SK-N-SH (cell line): ENCODE results near the gene TTC22. TPM values are rescaled to one million over a fixed set of nuclear protein-coding genes. Genes with fewer than 3 reads are reported as not detected.

ENCODE experiments used
- CTCF ChIA-PET: fragments of 300-600, 350-600 bp; formaldehyde crosslinking; extraction: SDS; loops from one replicate; lab custom pipeline; 2021; lab: Yijun Ruan, JAX
- POLR2A ChIA-PET: fragments of 350-600 bp; sonication (Branson Sonifier 250); formaldehyde crosslinking; extraction: SDS; loops from one replicate; lab custom pipeline; 2020; ENCODE audit warnings: antibody characterized with exemption, inconsistent platforms; lab: Yijun Ruan, JAX
- DNase-seq: peaks from one replicate; pipeline ENCODE4 v3.0.0; 2012
- H2AFZ ChIP-seq: fragments of 200-600 bp; sonication (generic); 2 replicates; pipeline ENCODE4 v1.8.1; 2016; ENCODE audit warnings: antibody characterized with exemption, mild to moderate bottlenecking, low read depth
- H3F3A ChIP-seq: fragments of 200-600 bp; sonication (generic); replicated peaks from 2 replicates; pipeline ENCODE3; 2016; ENCODE audit warnings: antibody characterized with exemption, mild to moderate bottlenecking; ENCODE audit not compliant: insufficient read depth
- H3K27ac ChIP-seq, 2 experiments: fragments of 200-500 bp in 1 of 2; fragments of 200-600 bp in 1 of 2; sonication (Bioruptor generic) in 1 of 2; sonication (generic), shearing (Covaris generic) in 1 of 2; 2 replicates each; pipeline versions ENCODE4 v1.5.1 to v1.6.1; 2014 to 2016; ENCODE audit warnings: low read depth in 2 of 2, inconsistent platforms in 1 of 2, low read length in 1 of 2, mild to moderate bottlenecking in 1 of 2, mixed read lengths in 1 of 2
- H3K27me3 ChIP-seq: fragments of 200-600 bp; sonication (generic), shearing (Covaris generic); 2 replicates; pipeline ENCODE4 v1.6.1; 2016; ENCODE audit warnings: mixed run types; ENCODE audit not compliant: insufficient read depth
- H3K36me3 ChIP-seq, 2 experiments: fragments of 200-500 bp in 1 of 2; fragments of 200-600 bp in 1 of 2; sonication (Bioruptor generic) in 1 of 2; sonication (generic) in 1 of 2; replicated peaks in 1 of 2; 2 replicates each; pipeline versions ENCODE3 to v1.5.1; 2014 to 2016; ENCODE audit warnings: low read length in 1 of 2, mild to moderate bottlenecking in 1 of 2; ENCODE audit not compliant: insufficient read depth in 2 of 2, control insufficient read depth in 1 of 2
- H3K4me1 ChIP-seq, 2 experiments: fragments of 200-500 bp in 1 of 2; fragments of 200-600 bp in 1 of 2; sonication (Bioruptor generic) in 1 of 2; sonication (generic), shearing (Covaris generic) in 1 of 2; 2 replicates each; pipeline versions ENCODE4 v1.5.1 to v1.6.1; 2014 to 2016; ENCODE audit warnings: low read depth in 1 of 2, low read length in 1 of 2, mixed run types in 1 of 2; ENCODE audit not compliant: insufficient read depth in 2 of 2, control insufficient read depth in 1 of 2
- H3K4me2 ChIP-seq: fragments of 200-600 bp; sonication (generic), shearing (Covaris generic); 2 replicates; pipeline ENCODE4 v1.6.1; 2017; ENCODE audit warnings: mixed run types
- H3K4me3 ChIP-seq, 2 experiments: fragments of 200-500 bp in 1 of 2; fragments of 200-600 bp in 1 of 2; sonication (Bioruptor generic) in 1 of 2; sonication (generic), shearing (Covaris generic) in 1 of 2; 2 replicates each; pipeline versions ENCODE4 v1.5.1 to v1.8.1; 2014 to 2016; ENCODE audit warnings: low read depth in 2 of 2, inconsistent platforms in 1 of 2, low read length in 1 of 2, mild to moderate bottlenecking in 1 of 2, mixed read lengths in 1 of 2, moderate library complexity in 1 of 2
- H3K79me2 ChIP-seq: fragments of 200-600 bp; sonication (generic); 2 replicates; pipeline ENCODE4 v1.8.1; 2017; ENCODE audit warnings: mild to moderate bottlenecking; ENCODE audit not compliant: insufficient read depth
- H3K9ac ChIP-seq: fragments of 200-600 bp; sonication (generic); 2 replicates; pipeline ENCODE4 v1.6.1; 2017; ENCODE audit warnings: mixed run types
- H3K9me2 ChIP-seq: fragments of 200-600 bp; sonication (generic); 2 replicates; pipeline ENCODE4 v1.6.1; 2017; ENCODE audit warnings: mixed run types
- H3K9me3 ChIP-seq: fragments of 200-600 bp; sonication (generic); 2 replicates; pipeline ENCODE4 v1.6.1; 2017; ENCODE audit warnings: mixed run types, mild to moderate bottlenecking, moderate library complexity
- H4K20me1 ChIP-seq: fragments of 200-600 bp; sonication (generic); 2 replicates; pipeline ENCODE4 v1.6.1; 2017; ENCODE audit warnings: mild to moderate bottlenecking, mixed run types; ENCODE audit not compliant: insufficient read depth
- CHD2 ChIP-seq: fragments of 150-350 bp; IDR thresholded peaks from 2 replicates; pipeline ENCODE4 v1.6.1; 2018; ENCODE audit warnings: low read length; ENCODE audit not compliant: partially characterized antibody
- EP300 ChIP-seq, 2 experiments: IDR thresholded peaks; 2 replicates each; pipeline versions ENCODE4 v1.4.0 to v1.6.1; 2012; ENCODE audit warnings: borderline replicate concordance in 1 of 2, low read depth in 1 of 2, low read length in 1 of 2
- EZH2phosphoT487 ChIP-seq: fragments of 200-600 bp; sonication (generic); IDR thresholded peaks from 2 replicates; pipeline ENCODE4 v1.6.1; 2017; ENCODE audit warnings: low read depth, mixed run types, mild to moderate bottlenecking, antibody characterized with exemption, moderate library complexity, borderline replicate concordance
- FOXM1 ChIP-seq: IDR thresholded peaks from 2 replicates; pipeline ENCODE4 v1.4.0; 2012; ENCODE audit warnings: low read depth, mild to moderate bottlenecking
- GATA2 ChIP-seq: sonication (generic); formaldehyde crosslinking; IDR thresholded peaks from 2 replicates; pipeline ENCODE4 v1.5.0; 2020; ENCODE audit warnings: mild to moderate bottlenecking, missing genetic modification reagents
- JUND ChIP-seq: IDR thresholded peaks from 2 replicates; pipeline ENCODE4 v1.4.0; 2012
- MAX ChIP-seq: IDR thresholded peaks from 2 replicates; pipeline ENCODE4 v1.4.0; 2012; ENCODE audit warnings: low read depth
- MEF2A ChIP-seq: IDR thresholded peaks from 2 replicates; pipeline ENCODE4 v1.4.0; 2012; ENCODE audit warnings: low read depth, borderline replicate concordance
- SMC3 ChIP-seq: IDR thresholded peaks from 2 replicates; pipeline ENCODE4 v1.6.1; 2012; ENCODE audit warnings: low read depth, low read length, improper control_type of control experiment
- TAF1 ChIP-seq: IDR thresholded peaks from 2 replicates; pipeline ENCODE4 v1.6.1; 2012; ENCODE audit warnings: low read depth, mild to moderate bottlenecking, low read length, moderate library complexity, borderline replicate concordance
- USF1 ChIP-seq: IDR thresholded peaks from 2 replicates; pipeline ENCODE4 v1.4.0; 2012; ENCODE audit warnings: low read depth, borderline replicate concordance
- USF2 ChIP-seq: fragments of 150-350 bp; IDR thresholded peaks from 2 replicates; pipeline ENCODE4 v1.6.1; 2017; ENCODE audit warnings: antibody characterized with exemption, low read length, low read depth, borderline replicate concordance
- WGBS: methylation state at CpG from one replicate; pipeline ENCODE4 v1.1.6; 2017; ENCODE audit warnings: low lambda C conversion rate; 5-methylcytosine and 5-hydroxymethylcytosine counted together
- polyA plus RNA-seq, 3 experiments: library from polyadenylated mRNA; depleted of rRNA; stranded (reverse); fragments of >200 nt; gene quantifications; 2 replicates each; pipeline ENCODE4 v1.2.3, GENCODE V29; 2012

The TTC22 gene
- not detected in 2 replicates for polyA plus RNA-seq (2012; rRNA removed)
- polyA plus RNA-seq (2012; cell fraction: cytosol; rRNA removed) = 0.01 TPM in 2 replicates
- polyA plus RNA-seq (2012; cell fraction: nucleus; rRNA removed) = 0.02 TPM in 1 of 2 replicates, not detected in the other

- no peak for DNase-seq
- no peaks in the 10 kb centered on the region for H3K27me3 ChIP-seq
- H3K9me2 ChIP-seq = no peaks in the 10 kb centered on the region
- no peak within 1 kb of the TSS for H3K27ac ChIP-seq
- no peaks in the 10 kb centered on the region for H3K79me2 ChIP-seq
- no peaks in the 10 kb centered on the region for H3K36me3 ChIP-seq
- H3K9ac ChIP-seq = no peak within 1 kb of the TSS
- H3K4me2 ChIP-seq = no peak within 1 kb of the TSS
- ChIA-PET POLR2A (no interaction called here), CTCF (interaction anchor here (1.0 to 2.8 kb wide), 2 partner anchors 9 to 312 kb away, joined by 5 to 11 read pairs; no protein-coding TSS in a partner anchor)
- H3K4me1 ChIP-seq = no peaks in the 10 kb centered on the region; a peak in 1 of 4 replicates
- no peaks in the 10 kb centered on the region for H4K20me1 ChIP-seq
- 89% methylated on average over 20 of the region's 58 CpGs for WGBS
- H3K4me3 ChIP-seq = no peak within 1 kb of the TSS
- no peaks in the 10 kb centered on the region for H3F3A ChIP-seq
- no peak for TF ChIP-seq USF2
- TF ChIP-seq MAX = no peak
- no peak for TF ChIP-seq TAF1
- no peak for TF ChIP-seq MEF2A
- no peak for TF ChIP-seq EP300 (IDR thresholded peaks at IDR 0.05; ENCODE audit: borderline replicate concordance in 1 of 2, low read depth in 1 of 2, low read length in 1 of 2)
- no peak for TF ChIP-seq FOXM1
- TF ChIP-seq SMC3 = no peak
- no peak for TF ChIP-seq EZH2phosphoT487
- no peak for TF ChIP-seq USF1
- TF ChIP-seq JUND = no peak
- TF ChIP-seq CHD2 = no peak
- no peaks in the 10 kb centered on the region for H3K9me3 ChIP-seq
- no peak within 1 kb of the TSS for H2AFZ ChIP-seq
Observed at GRCh38 chr1:54800899-54801759, at the start of gene TTC22. TTC22 (minus strand) TSS chr1:54801323; CDS start chr1:54801163, 160 bp downstream.

DNA sequence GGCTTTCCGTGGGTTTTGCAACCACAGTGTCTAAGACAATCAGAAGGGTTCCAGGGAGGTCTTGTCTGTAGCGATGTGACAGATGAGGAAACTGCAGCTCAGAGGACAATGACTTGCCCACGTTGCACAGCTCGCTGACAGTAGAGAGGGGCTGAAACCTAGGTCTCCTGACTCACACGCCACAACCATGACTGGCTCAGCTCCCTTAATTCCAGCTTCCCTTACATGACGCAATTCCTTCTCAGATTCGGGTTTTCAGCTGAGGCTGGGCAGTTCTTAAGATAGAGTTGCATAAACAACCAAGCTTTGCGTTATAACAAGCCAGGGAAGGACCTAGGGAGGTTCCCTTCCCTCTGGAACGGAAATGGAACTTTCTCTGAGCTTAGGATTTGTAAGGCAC is 49.6 kb upstream of the TTC22 start:
- TF ChIP-seq GATA2 (CRISPR knock-in tag) (no peak), EP300 (IDR thresholded peaks at IDR 0.05; ENCODE audit: borderline replicate concordance in 1 of 2, low read depth in 1 of 2, low read length in 1 of 2) (no peak), USF1 (no peak)
- H3K27me3 ChIP-seq = no peaks in the 10 kb centered on the region
- no peaks in the 10 kb centered on the region for H3K4me1 ChIP-seq
- no peaks in the 10 kb centered on the region for H3K36me3 ChIP-seq
- H4K20me1 ChIP-seq = no peaks in the 10 kb centered on the region
- CTCF ChIA-PET = interaction anchor here (0.7 to 2.1 kb wide), 3 partner anchors 27 to 55 kb away, joined by 3 to 7 read pairs (median 3); no protein-coding TSS in a partner anchor
- DNase-seq = no peak
- H3K9ac ChIP-seq = no peak overlapping the region
- H3K27ac ChIP-seq = no peak overlapping the region
- no peak overlapping the region for H3K4me2 ChIP-seq
- H3K4me3 ChIP-seq = no peak overlapping the region
- WGBS = 71% methylated on average over 9 of the region's 9 CpGs
- H3K79me2 ChIP-seq = no peaks in the 10 kb centered on the region
- H3K9me3 ChIP-seq = no peaks in the 10 kb centered on the region
- H3K9me2 ChIP-seq = no peaks in the 10 kb centered on the region
- H3F3A ChIP-seq = no peaks in the 10 kb centered on the region
- H2AFZ ChIP-seq = no peak overlapping the region
- POLR2A ChIA-PET = interaction anchor here (0.6 kb wide), 1 partner anchor 1914 kb away, joined by 3 read pairs; no protein-coding TSS in a partner anchor
